Measurements from ENCODE around the gene APEH. TPM values are rescaled to one million over a fixed set of nuclear protein-coding genes. Genes with fewer than 3 reads are reported as not detected.

APEH gene
- total and polyA plus RNA-seq, 10 of the 15 experiments (the other 5 are each of a cell fraction or from before 2014, with no cell fraction given), result 74.4 to 214 (median 131) TPM

GRCh38 chr3:49729966-49730609, 55.9 kb downstream of the APEH start:
- H3K4me3 ChIP-seq, result no peak overlapping the region
- H2AFZ ChIP-seq (ENCODE audit: control insufficient read depth, low read depth, low read length), result no peak overlapping the region
- intact Hi-C loops (cut with micrococcal nuclease; ENCODE audit: unreplicated experiment) (no loop called here), in situ Hi-C loops (cut with MboI) (no loop called here)
- 100% methylated on average over 4 of the region's 4 CpGs for WGBS (ENCODE audit: insufficient coverage, insufficient replicate concordance, low lambda C conversion rate, missing lambda C conversion rate)
- CTCF ChIA-PET, result interaction anchor here (1.4 kb wide), 1 partner anchor 15 kb away, joined by 7 read pairs; no protein-coding TSS in a partner anchor
- POLR2A ChIA-PET, result no interaction called here
- RAD21 ChIA-PET (ENCODE audit: unreplicated experiment), result no interaction called here
- no peaks in the 10 kb centered on the region for H4K20me1 ChIP-seq (ENCODE audit: control insufficient read depth, insufficient read depth)
- H3K27ac ChIP-seq (ENCODE audit: control insufficient read depth, insufficient read depth), result no peak overlapping the region
- H3K4me1 ChIP-seq (ENCODE audit: control insufficient read depth, insufficient read depth, low read length), result no peaks in the 10 kb centered on the region; the same call in 1 of the 2 replicates
- TF ChIP-seq ZNF217 (IDR thresholded peaks at IDR 0.05) (no peak), ATF3 (IDR thresholded peaks at IDR 0.05; ENCODE audit: borderline replicate concordance, extremely low read depth, low read depth, low read length) (no peak)
- H3K36me3 ChIP-seq (ENCODE audit: control insufficient read depth in 2 of 2, insufficient read depth in 2 of 2, low read length in 1 of 2), result peaks cover 0 to 21% of the 10 kb centered on the region in 2 experiments
- no peak for DNase-seq (ENCODE audit: low read depth, low spot score)
- ATAC-seq, result no peak
- no peaks in the 10 kb centered on the region for H3K79me2 ChIP-seq (ENCODE audit: control insufficient read depth, insufficient read depth, low read length)
- H3K9me3 ChIP-seq (replicated peaks; ENCODE audit: control insufficient read depth, insufficient read depth, low read length), result no peaks in the 10 kb centered on the region
- FAIRE-seq, result no peak
- no peak overlapping the region for H3K9ac ChIP-seq (ENCODE audit: control insufficient read depth, insufficient read depth, low read length)
- H3K4me2 ChIP-seq (ENCODE audit: control insufficient read depth, insufficient read depth), result no peak overlapping the region
- no TSS peak for BruUV-seq (replicated peaks)
- H3K27me3 ChIP-seq (replicated peaks in 1 of 2; ENCODE audit: control insufficient read depth in 2 of 2, insufficient read depth in 2 of 2, low read length in 1 of 2), result no peaks in the 10 kb centered on the region
- SMC1A ChIA-PET (ENCODE audit: uncharacterized antibody, unreplicated experiment), result no interaction called here

- CTCF ChIA-PET, result no interaction called here
- no TSS peak for BruUV-seq (replicated peaks)
- H3K4me1 ChIP-seq (ENCODE audit: control insufficient read depth, insufficient read depth, low read length), result no peaks in the 10 kb centered on the region
- POLR2A ChIA-PET, result no interaction called here
- SMC1A ChIA-PET (ENCODE audit: uncharacterized antibody, unreplicated experiment), result no interaction called here
- H4K20me1 ChIP-seq (ENCODE audit: control insufficient read depth, insufficient read depth), result no peaks in the 10 kb centered on the region
- H3K36me3 ChIP-seq (ENCODE audit: control insufficient read depth in 2 of 2, insufficient read depth in 2 of 2, low read length in 1 of 2), result peaks cover 9 to 10% of the 10 kb centered on the region in 2 experiments; a peak in 3 of 4 replicates
- TF ChIP-seq PKNOX1 (IDR thresholded peaks at IDR 0.05) (no peak), BACH1 (IDR thresholded peaks at IDR 0.05; ENCODE audit: borderline replicate concordance) (no peak), GABPA (IDR thresholded peaks at IDR 0.05; ENCODE audit: low read depth) (no peak), PML (IDR thresholded peaks at IDR 0.05; ENCODE audit: low read length) (no peak), NR2C2 (IDR thresholded peaks at IDR 0.05; ENCODE audit: borderline replicate concordance, control insufficient read depth, insufficient read length, low read depth) (no peak)
- no peak for ATAC-seq
- H2AFZ ChIP-seq (ENCODE audit: control insufficient read depth, low read depth, low read length), result no peak overlapping the region
- H3K4me2 ChIP-seq (ENCODE audit: control insufficient read depth, insufficient read depth), result no peak overlapping the region
- in situ Hi-C loops (cut with MboI) (no loop called here), intact Hi-C loops (cut with micrococcal nuclease; ENCODE audit: unreplicated experiment) (no loop called here)
- no peak overlapping the region for H3K9ac ChIP-seq (ENCODE audit: control insufficient read depth, insufficient read depth, low read length)
- no peaks in the 10 kb centered on the region for H3K79me2 ChIP-seq (ENCODE audit: control insufficient read depth, insufficient read depth, low read length)
- H3K27ac ChIP-seq (ENCODE audit: control insufficient read depth, insufficient read depth), result no peak overlapping the region
- RAD21 ChIA-PET (ENCODE audit: unreplicated experiment), result no interaction called here
- no peaks in the 10 kb centered on the region for H3K27me3 ChIP-seq (replicated peaks in 1 of 2; ENCODE audit: control insufficient read depth in 2 of 2, insufficient read depth in 2 of 2, low read length in 1 of 2)
- DNase-seq (ENCODE audit: low read depth, low spot score), result no peak
- FAIRE-seq, result no peak
- H3K4me3 ChIP-seq, result no peak overlapping the region
- H3K9me3 ChIP-seq (replicated peaks; ENCODE audit: control insufficient read depth, insufficient read depth, low read length), result no peaks in the 10 kb centered on the region
- WGBS (ENCODE audit: insufficient coverage, insufficient replicate concordance, low lambda C conversion rate, missing lambda C conversion rate), result 85% methylated on average over 11 of the region's 11 CpGs
Observed at GRCh38 chr3:49732597-49732996, 58.4 kb downstream of the APEH start.

Data from GM12878 (cell line).